Stimulated activated naive CD8-positive, alpha-beta T cell treated with anti-CD3 and anti-CD28 coated beads, Interleukin-15, Interleukin-2, amounts not matched to agents 100 ng/mL and 50 ng/mL, for 24 hours (primary cell): Measurements from ENCODE around the gene CD164.
"Not testable (repeated sequence)": the region's sequence is repeated elsewhere in the genome, so short reads cannot be mapped to it uniquely, and the experiment has no call there.

Experiments
- H3K27ac Mint-ChIP-seq: one replicate; pipeline ENCODE4 v1.8.0; 2021; ENCODE audit warnings: mild to moderate bottlenecking, mixed read lengths
- H3K27me3 Mint-ChIP-seq: one replicate; pipeline ENCODE4 v1.8.0; 2021; ENCODE audit warnings: mixed read lengths
- H3K36me3 Mint-ChIP-seq: one replicate; pipeline ENCODE4 v1.8.0; 2021; ENCODE audit warnings: low read depth, mixed read lengths
- H3K4me1 Mint-ChIP-seq: one replicate; pipeline ENCODE4 v1.8.0; 2021; ENCODE audit warnings: low read depth, mixed read lengths
- H3K4me3 Mint-ChIP-seq: one replicate; pipeline ENCODE4 v1.8.0; 2021; ENCODE audit warnings: mild to moderate bottlenecking, mixed read lengths
- H3K9me3 Mint-ChIP-seq: one replicate; pipeline ENCODE4 v1.8.0; 2021; ENCODE audit warnings: mixed read lengths

Gene CD164

DNA sequence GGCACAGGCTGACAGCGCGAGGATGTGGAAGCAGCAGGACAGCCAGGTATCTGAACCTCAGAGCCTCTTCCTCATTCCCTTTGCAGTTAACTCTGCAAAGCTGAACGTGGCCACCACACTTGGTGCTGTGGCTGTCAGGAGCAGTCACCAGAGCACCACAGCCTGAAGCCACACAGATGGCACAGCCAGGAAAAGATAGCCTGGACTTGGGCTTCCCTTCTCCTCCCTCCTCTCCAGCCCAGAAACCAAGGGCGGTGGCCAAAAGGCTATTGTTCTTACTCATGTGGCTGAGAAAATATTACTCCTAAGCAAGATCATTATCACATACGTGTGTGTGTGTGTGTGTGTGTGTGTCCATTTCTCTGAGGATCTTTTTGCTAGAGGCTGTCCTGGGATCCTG is 39.8 kb downstream of the CD164 start:
- Mint-ChIP-seq H3K9me3 (no peaks in the 10 kb centered on the region), H3K36me3 (no peaks in the 10 kb centered on the region), H3K27me3 (no peaks in the 10 kb centered on the region), H3K27ac (no peak overlapping the region), H3K4me1 (peaks cover 4% of the 10 kb centered on the region), H3K4me3 (no peak overlapping the region)

DNA sequence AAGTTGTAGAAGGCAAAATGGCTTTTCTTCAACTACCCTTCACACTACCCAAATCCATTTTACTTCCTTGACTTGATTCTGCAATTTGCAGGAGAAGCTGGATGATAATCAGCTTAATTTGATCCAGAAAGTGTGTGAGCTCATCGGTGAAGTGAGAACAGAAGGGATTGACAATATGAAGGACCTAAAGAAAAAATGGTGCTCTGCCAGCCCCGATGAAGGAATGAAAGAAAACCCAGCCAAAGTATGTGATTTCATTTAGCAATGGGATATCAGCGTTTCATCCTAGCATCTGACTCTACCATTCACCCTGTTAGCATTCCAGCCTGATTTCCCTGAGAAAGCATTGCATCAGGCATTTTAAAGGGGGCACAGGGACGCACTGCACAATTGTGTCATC is 41.5 kb downstream of the CD164 start:
- H3K36me3 Mint-ChIP-seq: no peaks in the 10 kb centered on the region
- no peaks in the 10 kb centered on the region for H3K27me3 Mint-ChIP-seq
- H3K4me1 Mint-ChIP-seq: no peaks in the 10 kb centered on the region
- no peaks in the 10 kb centered on the region for H3K9me3 Mint-ChIP-seq
- no peak overlapping the region for H3K27ac Mint-ChIP-seq
- H3K4me3 Mint-ChIP-seq: no peak overlapping the region

DNA sequence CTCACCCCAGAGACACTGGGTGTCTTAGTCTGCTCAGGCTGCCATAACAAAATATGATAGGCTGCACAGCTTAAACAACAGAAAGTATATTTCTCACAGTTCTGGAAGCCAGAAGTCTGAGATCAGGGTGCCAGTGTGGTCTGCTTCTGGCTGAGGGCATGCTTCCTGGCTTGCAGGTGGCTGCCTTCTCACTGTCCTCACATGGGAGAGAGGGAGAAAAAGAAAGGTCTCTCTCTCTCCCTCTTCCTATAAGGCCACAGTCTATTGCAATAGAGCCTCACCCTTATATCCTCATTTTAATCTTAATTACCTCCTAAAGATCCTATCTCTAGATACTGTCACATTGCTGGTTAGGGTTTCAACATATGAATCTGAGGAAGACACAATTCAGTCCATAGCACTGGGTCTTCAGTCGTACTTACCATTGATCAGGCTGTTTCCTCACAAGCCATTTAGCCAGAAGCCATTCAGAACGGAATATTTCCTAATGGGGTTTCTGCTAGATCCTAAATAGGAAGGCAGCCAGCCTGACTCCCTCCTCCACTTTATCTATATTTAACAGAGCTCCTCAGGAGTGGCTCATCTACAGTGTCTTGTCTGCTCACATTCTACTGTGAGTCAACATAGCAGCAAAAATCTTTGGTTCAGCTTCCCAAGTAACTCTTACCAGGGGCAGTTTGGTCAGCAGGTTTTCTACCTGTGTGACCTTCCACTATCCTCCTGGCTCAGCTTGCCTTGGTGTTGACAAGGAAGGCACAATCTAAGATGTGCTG is 42.2 kb downstream of the CD164 start:
- no peaks in the 10 kb centered on the region for H3K36me3 Mint-ChIP-seq
- no peak overlapping the region for H3K27ac Mint-ChIP-seq
- H3K4me1 Mint-ChIP-seq: no peaks in the 10 kb centered on the region
- no peaks in the 10 kb centered on the region for H3K27me3 Mint-ChIP-seq
- H3K9me3 Mint-ChIP-seq: no peaks in the 10 kb centered on the region
- no peak overlapping the region for H3K4me3 Mint-ChIP-seq

DNA sequence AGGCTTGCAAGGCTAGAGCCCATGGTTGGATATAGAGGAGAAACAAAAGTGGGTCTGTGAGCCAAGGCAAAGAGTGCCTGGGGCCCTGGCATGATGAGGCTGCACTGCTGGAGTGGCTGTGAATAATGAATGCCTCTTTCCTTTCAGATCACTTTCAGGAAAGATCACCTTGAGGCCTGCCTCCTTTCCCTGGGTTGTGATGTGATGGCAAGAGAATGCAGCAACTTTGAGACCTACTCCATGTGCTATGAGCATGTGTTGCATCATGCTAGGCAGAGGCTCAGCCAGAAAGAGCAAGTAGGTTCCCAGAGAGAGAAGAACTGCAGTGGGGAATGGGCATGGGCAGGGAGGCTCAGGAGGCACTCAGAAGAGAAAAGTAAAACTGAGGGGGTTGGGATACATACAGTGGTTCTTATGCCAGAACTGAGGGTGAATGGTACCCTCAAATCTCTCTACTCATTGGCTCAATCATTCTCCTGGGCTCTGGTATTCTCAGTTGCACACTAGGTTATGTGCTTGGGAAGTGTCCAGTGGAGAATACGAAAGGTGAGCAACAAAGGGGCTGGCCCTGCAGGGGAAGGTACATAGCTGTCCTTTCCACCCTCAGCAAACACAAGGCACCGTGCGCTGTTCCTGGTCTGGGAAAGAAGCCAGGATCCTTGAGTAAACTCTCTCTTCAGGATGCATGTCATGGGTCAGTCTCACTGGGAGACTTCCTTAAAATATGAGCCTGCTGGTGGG is 45.9 kb downstream of the CD164 start:
- Mint-ChIP-seq H3K36me3 (no peaks in the 10 kb centered on the region), H3K4me1 (no peaks in the 10 kb centered on the region), H3K9me3 (peaks cover 6% of the 10 kb centered on the region), H3K27ac (no peak overlapping the region), H3K4me3 (no peak overlapping the region), H3K27me3 (no peaks in the 10 kb centered on the region)

DNA sequence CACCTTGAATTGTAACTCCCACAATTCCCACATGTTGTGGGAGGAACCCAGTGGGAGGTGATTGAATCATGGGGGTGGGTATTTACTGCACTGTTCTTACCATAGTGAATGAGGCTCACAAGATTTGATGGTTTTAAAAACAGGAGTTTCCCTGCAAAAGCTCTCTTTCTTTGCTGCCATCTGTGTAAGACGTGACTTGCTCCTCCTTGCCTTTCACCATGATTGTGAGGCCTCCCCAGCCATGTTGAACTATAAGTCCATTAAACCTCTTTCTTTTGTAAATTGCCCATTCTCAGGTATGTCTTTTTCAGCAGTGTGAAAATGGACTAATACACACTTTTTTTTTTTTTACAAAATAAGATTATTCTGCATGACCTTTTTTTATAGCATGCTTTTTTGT is 48.4 kb downstream of the CD164 start:
- H3K4me1 Mint-ChIP-seq, H3K27me3 Mint-ChIP-seq, H3K4me3 Mint-ChIP-seq, H3K36me3 Mint-ChIP-seq, H3K27ac Mint-ChIP-seq, H3K9me3 Mint-ChIP-seq: not testable (repeated sequence)

DNA sequence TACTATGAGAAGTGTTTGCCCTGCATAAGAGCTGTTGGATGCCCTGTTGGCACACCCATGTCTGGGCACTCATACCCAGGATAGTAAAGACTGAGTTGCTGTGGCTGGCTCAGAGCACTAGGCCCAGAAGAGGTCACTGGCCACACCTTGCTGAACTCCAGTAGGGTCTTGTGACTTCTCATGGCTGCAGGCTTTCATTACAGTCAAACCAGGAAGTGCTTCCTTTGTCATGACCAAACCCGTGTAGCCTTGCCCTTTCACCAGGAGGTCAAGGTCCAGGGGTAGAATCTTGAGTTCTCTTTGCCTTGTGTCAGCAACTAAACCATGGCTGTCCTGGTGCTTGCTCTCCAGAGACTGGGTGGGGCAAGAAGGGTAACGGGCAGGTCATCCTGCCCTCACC is 49.5 kb downstream of the CD164 start:
- H3K36me3 Mint-ChIP-seq: no peaks in the 10 kb centered on the region
- peaks cover 6% of the 10 kb centered on the region for H3K9me3 Mint-ChIP-seq
- no peak overlapping the region for H3K27ac Mint-ChIP-seq
- peaks cover 10% of the 10 kb centered on the region for H3K4me1 Mint-ChIP-seq
- no peaks in the 10 kb centered on the region for H3K27me3 Mint-ChIP-seq
- no peak overlapping the region for H3K4me3 Mint-ChIP-seq

DNA sequence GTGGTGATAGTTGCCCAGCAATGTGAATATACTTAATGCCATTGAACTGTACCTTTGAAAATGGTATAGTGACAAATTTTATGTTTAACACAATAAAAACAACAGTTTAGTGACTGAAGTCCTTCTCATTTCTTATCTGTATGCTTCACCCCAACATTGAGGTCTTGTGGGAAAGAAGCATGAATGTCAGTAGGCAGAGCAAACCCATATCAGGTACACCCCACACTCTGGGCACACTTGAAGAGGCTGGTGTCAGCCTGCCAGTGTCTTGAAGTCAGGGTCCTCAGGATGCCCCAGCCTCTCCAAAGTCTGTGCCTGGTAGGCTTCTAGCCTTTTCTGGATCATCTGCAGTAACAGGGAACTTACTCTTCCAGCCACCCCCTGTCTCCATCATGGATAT is 51.2 kb downstream of the CD164 start:
- no peak overlapping the region for H3K4me3 Mint-ChIP-seq
- H3K36me3 Mint-ChIP-seq: no peaks in the 10 kb centered on the region
- no peaks in the 10 kb centered on the region for H3K27me3 Mint-ChIP-seq
- H3K27ac Mint-ChIP-seq: no peak overlapping the region
- peaks cover 6% of the 10 kb centered on the region for H3K9me3 Mint-ChIP-seq
- H3K4me1 Mint-ChIP-seq: peaks cover 10% of the 10 kb centered on the region

DNA sequence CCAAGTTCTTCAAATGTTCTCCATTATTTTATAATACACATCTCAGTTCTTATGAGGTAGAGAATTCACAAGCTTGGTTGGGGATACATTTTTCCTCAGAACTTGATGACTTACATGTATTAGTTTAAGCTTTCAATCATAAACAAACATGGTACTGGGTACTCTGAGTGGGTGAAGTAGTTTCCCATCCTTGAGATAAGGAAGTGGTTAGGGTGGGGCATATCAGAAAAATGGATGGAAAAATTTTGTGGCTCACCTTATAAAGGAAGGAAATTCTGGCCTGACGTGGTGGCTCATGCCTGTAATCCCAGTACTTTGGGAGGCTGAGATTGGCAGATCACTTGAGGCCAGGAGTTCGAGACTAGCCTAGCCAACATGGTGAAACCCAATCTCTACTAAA is 52.0 kb downstream of the CD164 start:
- H3K27ac Mint-ChIP-seq: no peak overlapping the region
- no peaks in the 10 kb centered on the region for H3K36me3 Mint-ChIP-seq
- H3K9me3 Mint-ChIP-seq: peaks cover 6% of the 10 kb centered on the region
- no peak overlapping the region for H3K4me3 Mint-ChIP-seq
- peaks cover 10% of the 10 kb centered on the region for H3K4me1 Mint-ChIP-seq
- H3K27me3 Mint-ChIP-seq: no peaks in the 10 kb centered on the region

DNA sequence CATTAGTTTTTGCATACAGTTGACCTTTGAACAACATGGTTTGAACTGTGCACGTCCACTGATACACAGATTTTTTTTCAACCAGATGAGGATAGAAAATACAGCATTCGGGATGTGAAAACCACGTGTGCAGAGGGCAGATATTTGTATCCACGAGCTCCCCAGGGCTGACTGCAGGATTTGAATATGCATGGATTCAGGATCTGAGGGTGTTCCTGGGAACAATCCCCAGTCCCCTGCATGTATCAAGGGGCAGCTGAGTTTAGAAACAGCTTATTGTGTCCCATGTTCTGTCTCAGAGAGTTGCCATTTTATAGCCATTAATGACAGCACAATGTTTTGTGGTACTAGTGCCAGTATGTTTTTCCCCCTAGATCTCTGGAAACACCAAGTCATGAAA is 53.6 kb downstream of the CD164 start:
- Mint-ChIP-seq H3K27ac (no peak overlapping the region), H3K4me1 (peaks cover 10% of the 10 kb centered on the region), H3K27me3 (no peaks in the 10 kb centered on the region), H3K4me3 (no peak overlapping the region), H3K36me3 (no peaks in the 10 kb centered on the region), H3K9me3 (no peaks in the 10 kb centered on the region)

DNA sequence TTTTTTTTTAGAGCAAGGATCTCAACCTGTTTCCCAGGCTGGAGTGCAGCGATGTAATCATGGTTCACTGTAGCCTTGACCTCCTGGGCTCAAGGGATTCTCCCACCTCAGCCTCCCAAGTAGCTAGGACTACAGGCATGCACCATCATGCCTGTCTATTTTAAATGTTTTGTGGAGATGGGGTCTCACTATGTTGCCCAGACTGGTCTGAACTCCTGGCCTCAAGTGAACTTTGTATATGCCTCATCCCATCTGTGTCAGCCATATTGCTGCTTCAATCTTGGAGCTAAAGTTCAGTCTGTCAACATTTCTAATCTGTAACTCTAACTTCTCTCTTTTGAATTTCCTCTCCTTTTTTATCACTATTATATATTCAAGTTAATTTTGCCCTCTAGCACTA is 54.3 kb downstream of the CD164 start:
- H3K27ac Mint-ChIP-seq: no peak overlapping the region
- no peak overlapping the region for H3K4me3 Mint-ChIP-seq
- H3K4me1 Mint-ChIP-seq: peaks cover 13% of the 10 kb centered on the region
- H3K9me3 Mint-ChIP-seq: no peaks in the 10 kb centered on the region
- no peaks in the 10 kb centered on the region for H3K36me3 Mint-ChIP-seq
- no peaks in the 10 kb centered on the region for H3K27me3 Mint-ChIP-seq

DNA sequence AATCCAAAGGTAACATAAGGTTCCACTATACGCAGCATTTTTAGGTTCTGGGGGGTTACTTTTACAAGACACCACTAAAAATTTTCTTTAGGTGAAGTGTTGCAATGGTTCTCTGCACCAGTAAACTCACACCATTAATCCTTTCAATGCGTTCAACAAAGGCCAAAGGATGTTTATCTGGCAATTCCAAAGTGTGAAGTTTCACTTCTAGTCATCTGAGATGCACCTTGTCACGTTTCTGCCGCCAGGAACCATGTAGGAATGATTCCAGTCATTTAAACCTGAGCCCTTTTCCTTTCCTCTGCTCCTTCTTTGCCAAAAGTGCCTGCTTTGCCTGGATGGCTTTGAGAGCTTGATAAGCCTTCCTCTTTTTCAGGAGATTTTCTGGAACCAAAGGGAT is 54.8 kb downstream of the CD164 start:
- Mint-ChIP-seq H3K36me3 (no peaks in the 10 kb centered on the region), H3K27ac (no peak overlapping the region), H3K9me3 (no peaks in the 10 kb centered on the region), H3K27me3 (no peaks in the 10 kb centered on the region), H3K4me3 (no peak overlapping the region), H3K4me1 (peaks cover 18% of the 10 kb centered on the region)

DNA sequence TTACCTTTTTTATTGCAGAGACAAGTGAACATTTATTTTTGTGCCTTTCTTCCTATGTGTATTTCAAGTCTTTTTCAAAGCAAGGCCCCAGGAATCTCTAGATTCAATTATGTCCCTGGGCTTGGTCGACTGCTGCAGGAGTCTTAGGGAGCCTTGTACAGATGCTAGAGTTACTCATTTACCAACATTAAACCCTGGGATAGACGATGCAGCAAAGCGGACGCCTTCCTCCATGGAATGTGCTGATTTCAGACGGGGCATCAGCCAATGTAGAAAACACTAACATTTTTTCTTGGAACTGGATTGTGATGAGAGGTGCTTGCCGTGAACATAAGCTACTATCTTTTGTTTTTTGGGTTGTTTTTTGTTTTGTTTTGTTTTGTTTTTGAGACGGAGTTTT is 55.9 kb downstream of the CD164 start:
- Mint-ChIP-seq H3K27ac (no peak overlapping the region), H3K4me3 (no peak overlapping the region), H3K36me3 (no peaks in the 10 kb centered on the region), H3K4me1 (peaks cover 20% of the 10 kb centered on the region), H3K27me3 (no peaks in the 10 kb centered on the region), H3K9me3 (no peaks in the 10 kb centered on the region)

DNA sequence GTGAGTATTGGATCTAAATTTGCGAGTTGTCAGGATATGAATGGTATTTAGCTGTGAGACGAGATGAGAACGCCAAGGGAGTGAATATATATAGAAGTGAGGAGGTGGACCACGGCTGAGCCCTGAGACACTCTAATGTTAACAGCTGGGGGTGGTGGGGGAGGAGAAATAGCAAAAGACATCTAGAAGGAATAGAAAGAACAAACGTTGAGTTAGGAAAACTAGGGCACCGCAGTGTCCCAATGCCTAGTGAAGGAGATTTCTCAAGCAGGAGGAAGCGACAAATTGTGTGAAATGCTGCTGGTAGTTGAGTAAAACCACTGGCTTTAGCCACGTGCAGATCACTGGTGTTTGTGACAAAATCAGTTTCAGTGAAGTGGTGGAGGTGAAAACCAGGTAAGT is 56.9 kb downstream of the CD164 start:
- no peaks in the 10 kb centered on the region for H3K9me3 Mint-ChIP-seq
- no peaks in the 10 kb centered on the region for H3K36me3 Mint-ChIP-seq
- H3K27me3 Mint-ChIP-seq: no peaks in the 10 kb centered on the region
- H3K4me1 Mint-ChIP-seq: peaks cover 16% of the 10 kb centered on the region
- H3K4me3 Mint-ChIP-seq: no peak overlapping the region
- no peak overlapping the region for H3K27ac Mint-ChIP-seq

DNA sequence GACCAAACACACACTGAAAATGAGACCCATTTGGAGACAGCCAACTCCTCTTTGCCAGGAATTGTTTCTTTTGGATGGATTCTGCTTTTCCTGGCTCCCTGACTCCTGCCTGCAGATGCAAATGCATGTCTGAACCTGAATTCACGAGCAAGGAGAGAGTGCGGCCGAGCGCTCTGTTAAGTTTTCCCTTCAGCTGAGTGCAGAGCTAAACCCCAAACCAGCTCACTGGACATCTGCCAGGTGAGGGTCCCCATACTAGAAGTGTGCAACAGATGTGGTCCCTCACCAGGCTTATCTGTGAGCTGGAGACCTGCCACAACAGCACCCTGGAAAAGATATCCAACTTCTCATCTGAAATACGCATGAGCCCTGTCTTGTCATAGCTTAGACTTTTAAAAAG is 59.0 kb downstream of the CD164 start:
- no peaks in the 10 kb centered on the region for H3K36me3 Mint-ChIP-seq
- no peak overlapping the region for H3K4me3 Mint-ChIP-seq
- H3K27me3 Mint-ChIP-seq: no peaks in the 10 kb centered on the region
- H3K4me1 Mint-ChIP-seq: peaks cover 10% of the 10 kb centered on the region
- H3K9me3 Mint-ChIP-seq: no peaks in the 10 kb centered on the region
- no peak overlapping the region for H3K27ac Mint-ChIP-seq

DNA sequence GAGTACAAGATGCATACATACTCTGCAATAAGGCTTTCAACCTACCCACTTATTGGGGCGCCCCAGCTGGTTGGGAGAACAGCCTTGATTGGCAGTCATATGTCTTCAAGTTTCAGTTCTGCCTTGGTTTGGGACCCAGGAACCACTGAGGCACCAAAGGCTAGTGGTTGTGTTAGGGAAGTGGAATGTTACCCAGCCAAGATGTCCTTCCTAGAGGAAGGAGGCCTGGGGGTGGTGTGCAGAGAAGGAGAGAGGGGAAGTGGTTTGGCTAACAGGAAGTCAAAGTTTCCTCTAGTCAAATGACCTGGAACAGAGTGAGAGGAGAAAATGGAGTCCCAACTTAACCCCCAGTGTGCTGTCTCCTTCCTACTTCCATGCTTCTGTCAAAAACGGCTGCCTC is 59.4 kb downstream of the CD164 start:
- H3K4me3 Mint-ChIP-seq: no peak overlapping the region
- H3K9me3 Mint-ChIP-seq: no peaks in the 10 kb centered on the region
- no peak overlapping the region for H3K27ac Mint-ChIP-seq
- H3K4me1 Mint-ChIP-seq: peaks cover 10% of the 10 kb centered on the region
- no peaks in the 10 kb centered on the region for H3K36me3 Mint-ChIP-seq
- no peaks in the 10 kb centered on the region for H3K27me3 Mint-ChIP-seq

DNA sequence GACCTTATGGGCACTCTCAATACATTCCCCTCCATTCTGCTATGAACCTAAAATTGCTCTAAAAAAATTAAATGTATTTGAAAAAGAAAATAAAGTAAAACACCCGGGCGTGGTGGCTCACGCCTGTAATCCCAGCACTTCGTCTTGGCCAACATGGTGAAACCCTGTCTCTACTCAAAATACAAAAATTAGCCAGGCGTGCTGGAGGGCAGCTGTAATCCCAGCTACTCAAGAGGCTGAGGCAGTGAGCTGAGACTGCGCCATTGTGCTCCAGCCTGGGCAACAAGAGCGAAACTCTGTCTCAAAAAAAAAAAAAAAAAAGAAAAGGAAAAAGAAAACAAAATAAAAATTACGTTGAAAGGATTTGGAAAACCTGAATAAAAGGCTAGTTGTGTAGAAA is 60.5 kb downstream of the CD164 start:
- H3K9me3 Mint-ChIP-seq: no peaks in the 10 kb centered on the region
- H3K4me1 Mint-ChIP-seq: peaks cover 10% of the 10 kb centered on the region
- H3K4me3 Mint-ChIP-seq: no peak overlapping the region
- H3K27ac Mint-ChIP-seq: no peak overlapping the region
- no peaks in the 10 kb centered on the region for H3K27me3 Mint-ChIP-seq
- no peaks in the 10 kb centered on the region for H3K36me3 Mint-ChIP-seq
